A549 (cell line): ENCODE results near the gene TMEM139.

Experiments used
- CBX8 ChIP-seq: fragments of 200-600 bp; sonication (generic); IDR thresholded peaks from 2 replicates; pipeline ENCODE4 v1.6.1; 2016
- EHMT2 ChIP-seq: fragments of 200-600 bp; sonication (generic); IDR thresholded peaks from 2 replicates; pipeline ENCODE4 v1.6.1; 2016; ENCODE audit warnings: antibody characterized with exemption, low read depth, mild to moderate bottlenecking, moderate library complexity
- NPAS2 ChIP-seq: fragments of 250-450 bp; sonication (Bioruptor Pico); IDR thresholded peaks from 2 replicates; pipeline ENCODE4 v1.8.0; 2022; ENCODE audit warnings: mild to moderate bottlenecking, moderate library complexity, borderline replicate concordance
- POLR2A ChIP-seq: IDR thresholded peaks from 2 replicates; pipeline ENCODE4 v1.6.1; 2012; ENCODE audit warnings: mild to moderate bottlenecking, low read length
- RFX5 ChIP-seq: fragments of 450-650 bp; IDR thresholded peaks from 2 replicates; pipeline ENCODE4 v1.7.1; 2014; ENCODE audit warnings: antibody characterized with exemption, mild to moderate bottlenecking, moderate library complexity
- TF ChIP-seq, protein P1 (sequence below): fragments of >200 bp; sonication (Bioruptor Twin); formaldehyde crosslinking; IDR thresholded peaks from 3 replicates; pipeline ENCODE4 v1.5.1; 2016

DNA sequence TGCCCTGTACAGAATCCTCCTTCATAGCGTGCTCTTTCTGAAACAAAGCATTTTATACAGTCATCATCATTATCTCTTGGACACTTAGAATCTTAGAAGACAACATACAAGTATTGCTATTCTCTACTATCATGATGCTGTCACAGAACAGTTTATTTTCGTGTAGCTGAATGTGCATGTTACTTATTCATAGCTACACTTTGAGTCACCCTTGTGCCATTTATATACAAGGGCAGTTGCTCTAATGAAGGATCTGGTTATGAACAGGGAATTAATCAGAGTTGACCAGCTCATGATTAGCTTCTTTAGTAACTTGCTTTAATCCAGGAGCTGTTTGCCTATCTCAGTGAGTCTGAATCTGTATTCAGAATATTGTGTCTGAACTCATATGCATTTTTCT is 14.6 kb downstream of the TMEM139 start:
- TF ChIP-seq, protein P1, sequence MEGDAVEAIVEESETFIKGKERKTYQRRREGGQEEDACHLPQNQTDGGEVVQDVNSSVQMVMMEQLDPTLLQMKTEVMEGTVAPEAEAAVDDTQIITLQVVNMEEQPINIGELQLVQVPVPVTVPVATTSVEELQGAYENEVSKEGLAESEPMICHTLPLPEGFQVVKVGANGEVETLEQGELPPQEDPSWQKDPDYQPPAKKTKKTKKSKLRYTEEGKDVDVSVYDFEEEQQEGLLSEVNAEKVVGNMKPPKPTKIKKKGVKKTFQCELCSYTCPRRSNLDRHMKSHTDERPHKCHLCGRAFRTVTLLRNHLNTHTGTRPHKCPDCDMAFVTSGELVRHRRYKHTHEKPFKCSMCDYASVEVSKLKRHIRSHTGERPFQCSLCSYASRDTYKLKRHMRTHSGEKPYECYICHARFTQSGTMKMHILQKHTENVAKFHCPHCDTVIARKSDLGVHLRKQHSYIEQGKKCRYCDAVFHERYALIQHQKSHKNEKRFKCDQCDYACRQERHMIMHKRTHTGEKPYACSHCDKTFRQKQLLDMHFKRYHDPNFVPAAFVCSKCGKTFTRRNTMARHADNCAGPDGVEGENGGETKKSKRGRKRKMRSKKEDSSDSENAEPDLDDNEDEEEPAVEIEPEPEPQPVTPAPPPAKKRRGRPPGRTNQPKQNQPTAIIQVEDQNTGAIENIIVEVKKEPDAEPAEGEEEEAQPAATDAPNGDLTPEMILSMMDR: no peak
- no peak for TF ChIP-seq POLR2A
- TF ChIP-seq NPAS2: no peak
- TF ChIP-seq CBX8: no peak
- TF ChIP-seq EHMT2: no peak
- no peak for TF ChIP-seq RFX5
